ENCODE results near the gene FGFR3.

DNA sequence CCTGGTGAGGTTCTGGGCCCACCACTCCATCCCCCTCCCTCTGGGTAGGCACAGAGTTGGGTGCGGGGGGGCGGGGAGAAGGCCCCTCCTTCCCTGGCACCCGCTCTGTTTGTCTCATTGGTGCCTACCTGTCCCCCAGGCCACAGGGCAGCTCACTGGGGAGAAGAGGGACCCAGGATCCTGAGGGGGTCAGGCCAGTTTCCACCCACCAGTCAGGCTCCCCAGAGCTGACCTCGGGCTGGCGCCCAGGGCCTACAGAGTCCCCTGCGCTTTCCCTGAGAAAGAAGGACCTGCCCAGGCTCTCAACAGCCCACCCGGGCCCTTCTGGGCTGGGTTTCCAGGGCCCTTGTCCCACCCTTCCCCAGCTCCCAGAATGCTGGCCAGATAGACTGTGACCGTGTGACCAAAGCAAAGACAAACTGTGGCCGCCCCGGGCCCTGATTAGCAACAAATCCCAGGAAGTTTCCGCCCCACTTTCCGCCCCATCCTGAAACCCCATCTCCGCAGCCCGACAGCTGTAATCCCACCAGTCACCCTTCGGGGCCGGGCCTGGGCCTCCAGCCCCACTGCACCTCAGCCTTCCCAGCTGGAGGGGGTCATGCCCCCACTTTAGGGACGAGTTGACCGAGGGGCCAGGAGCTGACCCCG is 33.8 kb upstream of the FGFR3 start:
- TF ChIP-seq SIN3A (IDR thresholded peaks at IDR 0.05; ENCODE audit: borderline replicate concordance, low read depth, low read length) (no peak), MXI1 (IDR thresholded peaks at IDR 0.05; ENCODE audit: low read depth, low read length) (no peak), GATA2 (CRISPR knock-in tag; IDR thresholded peaks at IDR 0.05) (no peak), EP300 (IDR thresholded peaks at IDR 0.05; ENCODE audit: borderline replicate concordance in 1 of 2, low read depth in 1 of 2, low read length in 1 of 2) (no peak), FOSL2 (IDR thresholded peaks at IDR 0.05; ENCODE audit: borderline replicate concordance, low read depth) (no peak), FOXM1 (IDR thresholded peaks at IDR 0.05; ENCODE audit: low read depth) (no peak), TEAD4 (IDR thresholded peaks at IDR 0.05; ENCODE audit: borderline replicate concordance, insufficient read depth) (no peak)
- TF ChIP-seq, protein P1, sequence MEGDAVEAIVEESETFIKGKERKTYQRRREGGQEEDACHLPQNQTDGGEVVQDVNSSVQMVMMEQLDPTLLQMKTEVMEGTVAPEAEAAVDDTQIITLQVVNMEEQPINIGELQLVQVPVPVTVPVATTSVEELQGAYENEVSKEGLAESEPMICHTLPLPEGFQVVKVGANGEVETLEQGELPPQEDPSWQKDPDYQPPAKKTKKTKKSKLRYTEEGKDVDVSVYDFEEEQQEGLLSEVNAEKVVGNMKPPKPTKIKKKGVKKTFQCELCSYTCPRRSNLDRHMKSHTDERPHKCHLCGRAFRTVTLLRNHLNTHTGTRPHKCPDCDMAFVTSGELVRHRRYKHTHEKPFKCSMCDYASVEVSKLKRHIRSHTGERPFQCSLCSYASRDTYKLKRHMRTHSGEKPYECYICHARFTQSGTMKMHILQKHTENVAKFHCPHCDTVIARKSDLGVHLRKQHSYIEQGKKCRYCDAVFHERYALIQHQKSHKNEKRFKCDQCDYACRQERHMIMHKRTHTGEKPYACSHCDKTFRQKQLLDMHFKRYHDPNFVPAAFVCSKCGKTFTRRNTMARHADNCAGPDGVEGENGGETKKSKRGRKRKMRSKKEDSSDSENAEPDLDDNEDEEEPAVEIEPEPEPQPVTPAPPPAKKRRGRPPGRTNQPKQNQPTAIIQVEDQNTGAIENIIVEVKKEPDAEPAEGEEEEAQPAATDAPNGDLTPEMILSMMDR (IDR thresholded peaks at IDR 0.05): no peak
- TF ChIP-seq, protein P2, sequence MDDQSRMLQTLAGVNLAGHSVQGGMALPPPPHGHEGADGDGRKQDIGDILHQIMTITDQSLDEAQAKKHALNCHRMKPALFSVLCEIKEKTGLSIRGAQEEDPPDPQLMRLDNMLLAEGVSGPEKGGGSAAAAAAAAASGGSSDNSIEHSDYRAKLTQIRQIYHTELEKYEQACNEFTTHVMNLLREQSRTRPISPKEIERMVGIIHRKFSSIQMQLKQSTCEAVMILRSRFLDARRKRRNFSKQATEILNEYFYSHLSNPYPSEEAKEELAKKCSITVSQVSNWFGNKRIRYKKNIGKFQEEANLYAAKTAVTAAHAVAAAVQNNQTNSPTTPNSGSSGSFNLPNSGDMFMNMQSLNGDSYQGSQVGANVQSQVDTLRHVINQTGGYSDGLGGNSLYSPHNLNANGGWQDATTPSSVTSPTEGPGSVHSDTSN (IDR thresholded peaks at IDR 0.05): no peak

Measured in SK-N-SH (cell line).